Measurements from ENCODE around the gene C2CD4C.

C2CD4C gene

GRCh38 chr19:419721-420515 is 11.0 kb upstream of the C2CD4C start:
- no peak overlapping the region for H3K4me3 ChIP-seq (ENCODE audit: low read depth, low read length)
- TF ChIP-seq, protein P1, sequence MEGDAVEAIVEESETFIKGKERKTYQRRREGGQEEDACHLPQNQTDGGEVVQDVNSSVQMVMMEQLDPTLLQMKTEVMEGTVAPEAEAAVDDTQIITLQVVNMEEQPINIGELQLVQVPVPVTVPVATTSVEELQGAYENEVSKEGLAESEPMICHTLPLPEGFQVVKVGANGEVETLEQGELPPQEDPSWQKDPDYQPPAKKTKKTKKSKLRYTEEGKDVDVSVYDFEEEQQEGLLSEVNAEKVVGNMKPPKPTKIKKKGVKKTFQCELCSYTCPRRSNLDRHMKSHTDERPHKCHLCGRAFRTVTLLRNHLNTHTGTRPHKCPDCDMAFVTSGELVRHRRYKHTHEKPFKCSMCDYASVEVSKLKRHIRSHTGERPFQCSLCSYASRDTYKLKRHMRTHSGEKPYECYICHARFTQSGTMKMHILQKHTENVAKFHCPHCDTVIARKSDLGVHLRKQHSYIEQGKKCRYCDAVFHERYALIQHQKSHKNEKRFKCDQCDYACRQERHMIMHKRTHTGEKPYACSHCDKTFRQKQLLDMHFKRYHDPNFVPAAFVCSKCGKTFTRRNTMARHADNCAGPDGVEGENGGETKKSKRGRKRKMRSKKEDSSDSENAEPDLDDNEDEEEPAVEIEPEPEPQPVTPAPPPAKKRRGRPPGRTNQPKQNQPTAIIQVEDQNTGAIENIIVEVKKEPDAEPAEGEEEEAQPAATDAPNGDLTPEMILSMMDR (IDR thresholded peaks at IDR 0.05; ENCODE audit: borderline replicate concordance, insufficient read depth, low read depth, low read length) = no peak

GRCh38 chr19:418761-419671 is 10.1 kb upstream of the C2CD4C start:
- H3K4me3 ChIP-seq (ENCODE audit: low read depth, low read length) = no peak overlapping the region

DNA sequence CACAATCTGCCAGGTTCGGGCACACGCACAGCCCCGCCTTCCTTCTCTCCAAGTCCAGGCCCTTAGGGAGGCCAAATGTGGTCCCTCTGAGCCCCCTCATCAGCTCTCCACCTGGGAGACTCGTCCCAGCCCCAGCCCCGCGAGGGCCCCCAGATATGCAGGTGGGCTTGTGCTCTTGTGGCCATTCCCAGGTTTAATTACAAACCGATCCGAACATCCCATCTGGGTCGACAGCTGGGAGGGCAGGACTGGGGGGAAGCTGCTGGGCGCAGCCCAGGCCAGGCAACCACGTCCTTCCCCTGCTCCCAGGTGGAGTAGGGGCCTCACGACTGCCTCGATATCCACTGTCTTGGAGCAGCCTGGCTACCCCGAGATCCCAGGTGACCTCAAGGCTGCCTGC is 7.5 kb upstream of the C2CD4C start:
- TF ChIP-seq, protein P1 (IDR thresholded peaks at IDR 0.05; ENCODE audit: borderline replicate concordance, insufficient read depth, low read depth, low read length) = no peak
- no peak overlapping the region for H3K4me3 ChIP-seq (ENCODE audit: low read depth, low read length)

More at GRCh38 chr19:418761-419671, 10.1 kb upstream of the C2CD4C start:
- TF ChIP-seq, protein P1 (IDR thresholded peaks at IDR 0.05; ENCODE audit: borderline replicate concordance, insufficient read depth, low read depth, low read length) = no peak

GRCh38 chr19:415292-415691 is 6.3 kb upstream of the C2CD4C start:
- TF ChIP-seq, protein P1 (IDR thresholded peaks at IDR 0.05; ENCODE audit: borderline replicate concordance, insufficient read depth, low read depth, low read length) = no peak
- H3K4me3 ChIP-seq (ENCODE audit: low read depth, low read length) = no peak overlapping the region

DNA sequence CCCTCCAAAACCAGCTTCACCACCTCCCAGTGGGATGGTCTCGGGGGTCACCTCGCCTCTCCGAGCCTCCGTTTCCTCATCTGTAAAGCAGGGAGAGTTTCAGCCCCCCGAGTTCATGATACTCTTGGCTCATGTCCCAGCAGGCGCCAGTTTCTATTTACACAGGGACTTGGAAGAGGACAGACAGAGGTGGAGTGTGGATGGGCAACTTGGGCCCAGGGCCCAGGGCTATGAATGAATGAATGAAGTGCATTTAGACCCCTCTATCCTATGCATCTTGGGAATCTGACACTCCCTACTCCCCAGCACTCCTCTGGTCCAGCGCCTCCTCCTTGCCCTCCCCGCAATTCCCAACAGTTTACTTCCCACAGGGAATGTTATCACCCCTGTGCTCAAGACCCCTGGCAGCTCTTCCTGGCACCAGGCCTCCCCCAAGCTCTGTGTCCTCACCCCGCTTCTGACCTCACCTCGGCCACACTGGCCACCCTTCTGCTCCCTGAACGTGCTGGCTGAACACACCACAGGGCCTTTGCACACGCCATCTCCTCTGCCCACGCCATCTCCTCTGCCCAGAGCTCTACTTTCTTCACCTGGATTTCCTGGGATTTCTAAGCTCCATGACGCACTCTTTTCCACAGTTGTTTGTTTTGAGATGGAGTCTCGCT is 4.9 kb upstream of the C2CD4C start:
- H3K4me3 ChIP-seq (ENCODE audit: low read depth, low read length) = no peak overlapping the region
- TF ChIP-seq, protein P1 (IDR thresholded peaks at IDR 0.05; ENCODE audit: borderline replicate concordance, insufficient read depth, low read depth, low read length) = no peak

DNA sequence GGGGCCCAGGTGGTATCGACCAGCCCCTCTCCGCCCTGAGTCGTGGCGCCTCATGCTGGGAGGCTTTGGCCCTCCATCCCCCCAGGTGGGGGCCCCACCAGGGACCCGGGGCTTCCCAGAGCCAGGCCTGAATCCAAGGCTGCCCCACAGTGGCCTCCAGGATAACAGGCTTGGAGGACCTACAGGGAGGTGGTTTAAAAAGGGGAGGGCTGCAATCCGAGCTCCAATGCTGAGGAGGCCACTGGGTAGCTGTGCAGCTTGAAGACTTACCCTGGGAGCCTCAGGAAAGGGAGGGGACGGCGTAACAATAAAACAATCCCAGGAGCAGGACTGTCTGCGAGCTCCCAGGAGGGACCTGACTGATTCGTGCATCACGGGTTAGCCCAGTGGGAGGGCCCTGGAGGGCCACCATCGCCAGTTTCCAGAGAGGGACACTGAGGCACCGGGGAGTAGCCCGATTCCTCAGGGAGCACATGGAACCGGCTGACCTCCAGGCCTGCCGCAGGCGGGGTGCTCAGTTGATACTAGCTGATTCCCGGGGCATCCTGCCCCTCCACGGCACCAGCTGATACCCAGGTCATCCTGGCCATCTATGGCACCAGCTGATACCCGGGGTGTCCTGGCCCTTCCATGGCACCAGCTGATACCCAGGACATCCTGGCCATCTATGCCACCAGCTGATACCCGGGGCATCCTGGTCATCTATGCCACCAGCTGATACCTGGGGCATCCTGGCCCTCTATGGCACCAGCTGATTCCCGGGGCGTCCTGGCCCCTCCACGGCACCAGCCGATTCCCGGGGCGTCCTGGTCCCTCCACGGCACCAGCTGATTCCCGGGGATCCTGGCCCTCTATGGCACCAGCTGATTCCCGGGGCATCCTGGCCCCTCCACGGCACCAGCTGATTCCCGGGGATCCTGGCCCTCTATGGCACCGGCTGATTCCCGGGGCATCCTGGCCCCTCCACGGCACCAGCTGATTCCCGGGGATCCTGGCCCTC is 3.7 kb upstream of the C2CD4C start:
- no peak overlapping the region for H3K4me3 ChIP-seq (ENCODE audit: low read depth, low read length)
- TF ChIP-seq, protein P1 (IDR thresholded peaks at IDR 0.05; ENCODE audit: borderline replicate concordance, insufficient read depth, low read depth, low read length) = no peak
